Muscle layer of duodenum (tissue), 2 donors: ENCODE results near the gene TRAF3IP1.
A peak's percentile ranks its signal among the peaks of the same experiment; 100 is the strongest.

Experiments used
- H3K27ac ChIP-seq: one replicate; pipeline ENCODE4 v1.7.0; 2013; ENCODE audit warnings: mild to moderate bottlenecking, low read length
- H3K27me3 ChIP-seq: one replicate; pipeline ENCODE4 v1.7.0; 2013; ENCODE audit warnings: low read depth, mild to moderate bottlenecking, control low read depth, low read length
- H3K36me3 ChIP-seq, 2 donors: one replicate each; pipeline ENCODE4 v1.7.0; 2013; ENCODE audit warnings: low read length in 2 of 2, control low read depth in 1 of 2, mild to moderate bottlenecking in 1 of 2; ENCODE audit not compliant: insufficient read depth in 2 of 2, control insufficient read depth in 1 of 2
- H3K4me1 ChIP-seq, 2 donors: one replicate each; pipeline ENCODE4 v1.7.0; 2013; ENCODE audit warnings: low read length in 2 of 2, mild to moderate bottlenecking in 2 of 2, control low read depth in 1 of 2, moderate library complexity in 1 of 2; ENCODE audit not compliant: insufficient read depth in 2 of 2, control insufficient read depth in 1 of 2
- H3K4me3 ChIP-seq, 2 donors: one replicate each; pipeline ENCODE4 v1.7.0; 2013; ENCODE audit warnings: low read length in 2 of 2, low read depth in 1 of 2, mild to moderate bottlenecking in 1 of 2
- H3K9me3 ChIP-seq, 2 donors: one replicate each; pipeline ENCODE4 v1.7.0; 2013; ENCODE audit warnings: low read length in 2 of 2, control low read depth in 1 of 2, mild to moderate bottlenecking in 1 of 2; ENCODE audit not compliant: control insufficient read depth in 1 of 2
- donor health status: healthy.

TRAF3IP1 gene

DNA sequence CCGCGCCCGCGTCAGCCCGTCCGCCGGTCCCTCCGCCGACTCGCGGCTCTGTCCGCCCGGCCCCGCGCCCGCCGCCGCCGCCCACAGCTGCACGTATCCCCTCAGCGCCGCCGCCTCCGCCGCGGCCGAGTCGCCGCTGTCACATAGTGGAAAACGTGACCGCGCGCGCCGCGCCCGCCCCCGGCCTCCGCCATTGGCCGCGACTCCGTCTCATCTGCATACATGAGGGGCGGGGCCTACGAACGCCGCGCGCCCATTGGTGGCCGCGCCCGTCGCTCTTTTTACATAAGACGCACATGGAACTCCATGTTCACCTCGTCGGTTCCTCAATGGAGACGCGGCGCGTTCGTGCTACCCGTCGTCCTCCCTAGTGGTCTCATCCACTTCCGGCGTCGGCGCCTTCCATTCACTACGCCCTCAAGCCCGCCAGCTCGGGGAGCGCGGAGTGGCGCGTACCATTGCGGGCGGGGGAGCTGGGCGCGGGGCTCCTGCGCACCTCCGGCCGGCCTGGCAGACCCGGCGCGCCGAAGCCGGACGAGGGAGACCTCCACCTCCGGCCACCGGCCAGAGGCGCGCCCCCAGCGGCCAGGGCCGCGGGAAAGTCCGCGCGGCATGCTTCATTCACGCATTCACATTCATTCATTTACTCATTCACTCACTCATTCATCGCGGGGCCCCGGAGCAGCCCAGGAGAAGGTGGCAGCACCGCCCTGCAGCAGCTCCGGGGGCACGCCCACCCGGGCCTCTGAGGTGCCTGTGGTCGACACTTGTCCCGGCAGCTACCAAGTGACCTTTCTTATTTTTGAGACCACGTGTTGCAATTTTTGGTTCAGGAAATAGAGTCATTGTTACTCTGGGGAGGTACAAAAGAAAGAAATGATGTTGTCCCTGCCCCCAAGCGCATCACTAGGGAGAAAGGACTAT, 31.4 kb upstream of the TRAF3IP1 start:
- peak overlapping the region; percentile 60 to 82 for H3K4me3 ChIP-seq
- H3K9me3 ChIP-seq: no peaks in the 10 kb centered on the region
- H3K27ac ChIP-seq: peak overlapping the region; percentile 83
- peaks cover 0 to 14% of the 10 kb centered on the region in 2 donors for H3K36me3 ChIP-seq
- no peaks in the 10 kb centered on the region for H3K27me3 ChIP-seq
- peaks cover 26 to 35% of the 10 kb centered on the region in 2 donors for H3K4me1 ChIP-seq

DNA sequence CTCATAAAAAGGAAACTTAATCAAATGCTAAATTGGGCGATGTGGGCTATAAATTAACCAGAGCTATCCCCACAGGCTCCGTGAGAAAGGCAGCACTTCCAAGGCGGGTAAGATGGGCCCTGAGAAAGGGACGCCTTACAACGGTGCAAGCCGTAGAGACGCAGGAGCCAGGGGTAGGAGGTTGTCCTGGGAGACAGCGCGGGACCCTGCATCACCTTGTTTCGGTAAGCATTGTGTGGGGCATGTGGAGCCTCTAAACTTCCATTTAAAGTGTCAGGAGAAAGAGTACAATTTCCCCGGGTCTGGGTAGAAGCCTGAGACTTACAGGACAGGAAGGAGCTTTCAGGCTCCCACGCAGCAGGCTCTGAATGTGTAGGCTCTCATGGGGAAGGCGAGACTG, 30.7 kb upstream of the TRAF3IP1 start:
- Histone ChIP-seq H3K27ac (peak overlapping the region; percentile 83), H3K9me3 (no peaks in the 10 kb centered on the region), H3K27me3 (no peaks in the 10 kb centered on the region), H3K4me3 (peak overlapping the region; percentile 60 to 82), H3K36me3 (peaks cover 0 to 14% of the 10 kb centered on the region in 2 donors), H3K4me1 (peaks cover 26 to 35% of the 10 kb centered on the region in 2 donors)

DNA sequence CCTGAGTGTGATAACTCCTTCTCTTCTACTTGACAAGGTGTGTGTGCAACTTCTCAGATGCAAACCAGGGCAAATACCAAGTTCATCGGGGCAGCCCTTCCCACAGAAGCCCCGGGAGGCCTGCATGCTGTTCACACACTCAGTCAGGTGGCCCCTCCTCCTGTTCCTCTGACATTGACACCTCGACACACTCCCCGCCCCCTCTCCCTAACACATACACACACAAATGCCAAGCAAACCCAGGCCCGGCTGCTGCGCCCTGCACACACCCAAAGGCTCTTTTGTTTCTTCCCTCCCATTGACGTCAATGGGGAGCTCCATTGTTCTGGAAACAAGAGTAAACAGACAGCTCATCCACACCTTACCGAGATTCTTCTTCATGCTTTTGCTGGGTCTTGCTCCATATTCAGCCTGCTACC, 30.2 kb upstream of the TRAF3IP1 start:
- H3K27ac ChIP-seq: peak overlapping the region; percentile 83
- no peak overlapping the region for H3K4me3 ChIP-seq
- H3K9me3 ChIP-seq: no peaks in the 10 kb centered on the region
- no peaks in the 10 kb centered on the region for H3K27me3 ChIP-seq
- peaks cover 25 to 32% of the 10 kb centered on the region in 2 donors for H3K4me1 ChIP-seq
- H3K36me3 ChIP-seq: peaks cover 0 to 14% of the 10 kb centered on the region in 2 donors

DNA sequence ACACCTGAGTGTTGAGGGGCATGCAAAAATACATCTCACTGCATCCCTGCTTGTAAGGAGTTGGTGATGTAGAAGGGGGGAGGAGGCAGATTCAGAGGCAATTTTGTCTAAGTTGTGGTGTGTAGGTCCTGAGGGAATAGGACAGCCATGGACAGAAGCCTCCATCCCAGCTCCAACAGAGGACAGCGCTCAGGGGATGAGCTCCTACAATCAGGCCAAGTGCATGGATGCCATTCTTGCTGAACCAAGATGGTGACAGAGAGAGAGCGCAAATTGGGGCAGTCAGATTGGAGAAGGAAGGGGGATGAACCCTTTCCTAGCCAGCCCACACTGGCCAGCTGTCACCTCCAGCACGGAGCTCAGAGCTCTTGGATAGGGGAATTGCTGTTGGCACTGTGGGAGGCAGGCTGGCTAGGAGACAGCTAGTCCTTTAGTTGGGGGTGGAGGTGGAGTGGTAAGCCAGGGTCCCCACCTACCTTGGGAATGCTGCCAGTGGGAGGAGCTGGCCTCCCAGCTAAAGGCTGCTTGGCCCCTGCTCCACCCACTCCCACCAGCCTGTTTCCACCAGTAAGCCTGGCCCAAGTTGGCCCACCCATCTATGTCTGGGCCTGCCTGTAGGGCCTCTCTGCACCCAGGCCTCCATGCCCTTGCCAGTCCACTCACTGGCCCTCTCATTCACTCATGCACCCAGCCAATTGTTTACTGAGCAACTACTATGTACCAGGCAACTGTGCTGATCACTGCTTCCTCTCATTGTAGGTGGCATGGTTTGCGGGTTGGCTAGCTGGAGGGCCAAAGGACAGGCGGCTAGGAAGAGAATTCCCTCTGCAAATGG, 29.4 kb upstream of the TRAF3IP1 start:
- Histone ChIP-seq H3K27ac (peak overlapping the region; percentile 75), H3K4me1 (peaks cover 19 to 23% of the 10 kb centered on the region in 2 donors), H3K36me3 (peaks cover 0 to 13% of the 10 kb centered on the region in 2 donors)

DNA sequence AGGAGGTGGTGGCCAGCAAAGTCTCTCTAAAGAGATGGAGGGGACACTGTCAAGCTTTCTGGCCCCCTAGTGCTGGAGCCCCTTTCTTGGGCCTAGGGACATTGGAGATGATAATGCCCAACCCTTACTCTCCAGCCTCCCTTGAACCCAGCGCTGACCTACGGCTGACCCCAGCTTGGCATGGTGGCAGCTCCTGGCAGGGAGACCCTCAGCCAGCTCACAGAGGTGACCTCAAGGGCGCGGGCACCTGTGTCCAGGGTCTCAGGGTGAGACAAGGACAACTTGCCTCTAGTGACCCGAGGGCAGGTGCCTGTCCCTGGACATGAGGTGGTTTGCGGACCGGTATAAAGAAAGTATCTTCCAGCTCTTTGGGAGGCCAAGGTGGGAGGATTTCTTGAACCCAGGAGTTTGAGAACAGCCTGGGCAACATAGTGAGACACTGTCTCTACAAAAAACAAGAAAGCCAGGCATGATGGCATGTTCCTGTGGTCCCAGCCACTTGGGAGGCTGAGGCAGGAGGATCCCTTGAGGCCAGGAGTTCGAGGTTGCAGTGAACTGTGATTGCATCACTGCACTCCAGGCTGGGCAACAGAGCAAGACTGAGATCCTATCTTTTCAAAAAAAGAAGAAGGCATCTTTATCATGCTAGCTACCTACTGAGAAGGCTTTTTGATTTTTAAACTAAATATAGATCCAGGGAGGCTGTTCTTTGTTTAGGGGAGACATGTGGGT, 28.6 kb upstream of the TRAF3IP1 start:
- no peak overlapping the region for H3K27ac ChIP-seq
- H3K27me3 ChIP-seq: no peaks in the 10 kb centered on the region
- no peaks in the 10 kb centered on the region for H3K9me3 ChIP-seq
- H3K4me1 ChIP-seq: peaks cover 13 to 16% of the 10 kb centered on the region in 2 donors
- H3K36me3 ChIP-seq: peaks cover 0 to 7% of the 10 kb centered on the region in 2 donors
- H3K4me3 ChIP-seq: no peak overlapping the region

More for the DNA sequence above, 29.4 kb upstream of the TRAF3IP1 start:
- Histone ChIP-seq H3K4me3 (no peak overlapping the region), H3K27me3 (no peaks in the 10 kb centered on the region), H3K9me3 (no peaks in the 10 kb centered on the region)

DNA sequence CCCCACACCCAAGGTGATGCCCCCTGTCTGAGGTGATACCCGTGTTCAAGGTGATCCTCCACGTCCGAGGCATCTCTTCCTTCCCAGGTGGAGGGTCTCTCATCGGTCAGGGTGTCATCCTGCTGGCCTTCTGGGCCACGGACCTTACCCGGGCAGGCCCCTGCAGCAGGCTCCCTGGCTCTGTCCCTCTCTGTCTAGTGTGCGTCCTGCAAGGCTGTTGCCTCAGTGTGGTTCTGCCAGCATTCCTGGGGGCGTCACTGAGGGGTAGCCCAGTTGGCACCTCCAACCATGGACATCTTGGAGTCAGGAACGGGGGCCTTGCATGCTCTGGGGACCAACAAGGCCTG, 26.3 kb upstream of the TRAF3IP1 start:
- H3K36me3 ChIP-seq: no peaks in the 10 kb centered on the region
- no peaks in the 10 kb centered on the region for H3K27me3 ChIP-seq
- H3K4me1 ChIP-seq: peaks cover 8 to 9% of the 10 kb centered on the region in 2 donors

DNA sequence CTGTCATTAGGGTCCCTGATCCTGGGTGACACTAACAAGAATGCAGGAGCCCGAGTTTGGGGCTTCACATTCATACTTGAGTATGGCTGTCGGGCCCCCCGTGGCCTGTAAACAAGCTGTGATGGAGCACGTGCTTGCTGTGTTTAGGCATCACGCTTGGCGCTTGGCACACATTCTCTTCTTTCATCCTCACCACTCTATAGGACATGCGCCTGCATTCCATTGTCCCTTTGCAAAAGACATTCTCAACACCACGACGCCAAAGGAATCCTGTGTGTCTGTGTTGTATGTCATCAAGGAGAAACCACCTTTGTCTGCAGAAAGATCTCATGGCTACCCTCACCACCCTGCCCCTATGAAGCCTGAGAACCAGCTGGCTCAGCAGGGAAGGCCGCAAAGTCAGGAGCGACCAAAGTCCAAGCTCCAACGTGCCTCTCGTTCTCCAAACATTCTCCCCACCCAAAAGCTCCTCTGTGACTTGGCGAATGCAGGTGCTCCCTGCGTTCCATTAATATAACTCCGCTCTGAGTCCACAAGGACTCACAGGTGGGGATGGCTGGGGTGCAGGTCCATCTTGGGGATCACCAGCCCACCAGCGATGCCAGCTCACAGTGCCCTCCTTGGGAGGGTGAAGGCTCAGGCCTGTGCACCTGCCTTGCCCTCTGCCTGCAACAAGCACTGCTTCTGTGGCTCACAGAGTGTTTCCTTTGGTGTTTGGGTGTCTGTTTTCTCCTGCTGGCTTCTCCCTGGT, 25.8 kb upstream of the TRAF3IP1 start:
- Histone ChIP-seq H3K27me3 (no peaks in the 10 kb centered on the region), H3K27ac (no peak overlapping the region), H3K4me1 (peaks cover 4 to 5% of the 10 kb centered on the region in 2 donors), H3K4me3 (no peak overlapping the region), H3K9me3 (no peaks in the 10 kb centered on the region), H3K36me3 (no peaks in the 10 kb centered on the region)

More for the DNA sequence above, 26.3 kb upstream of the TRAF3IP1 start:
- no peaks in the 10 kb centered on the region for H3K9me3 ChIP-seq
- no peak overlapping the region for H3K27ac ChIP-seq
- no peak overlapping the region for H3K4me3 ChIP-seq

DNA sequence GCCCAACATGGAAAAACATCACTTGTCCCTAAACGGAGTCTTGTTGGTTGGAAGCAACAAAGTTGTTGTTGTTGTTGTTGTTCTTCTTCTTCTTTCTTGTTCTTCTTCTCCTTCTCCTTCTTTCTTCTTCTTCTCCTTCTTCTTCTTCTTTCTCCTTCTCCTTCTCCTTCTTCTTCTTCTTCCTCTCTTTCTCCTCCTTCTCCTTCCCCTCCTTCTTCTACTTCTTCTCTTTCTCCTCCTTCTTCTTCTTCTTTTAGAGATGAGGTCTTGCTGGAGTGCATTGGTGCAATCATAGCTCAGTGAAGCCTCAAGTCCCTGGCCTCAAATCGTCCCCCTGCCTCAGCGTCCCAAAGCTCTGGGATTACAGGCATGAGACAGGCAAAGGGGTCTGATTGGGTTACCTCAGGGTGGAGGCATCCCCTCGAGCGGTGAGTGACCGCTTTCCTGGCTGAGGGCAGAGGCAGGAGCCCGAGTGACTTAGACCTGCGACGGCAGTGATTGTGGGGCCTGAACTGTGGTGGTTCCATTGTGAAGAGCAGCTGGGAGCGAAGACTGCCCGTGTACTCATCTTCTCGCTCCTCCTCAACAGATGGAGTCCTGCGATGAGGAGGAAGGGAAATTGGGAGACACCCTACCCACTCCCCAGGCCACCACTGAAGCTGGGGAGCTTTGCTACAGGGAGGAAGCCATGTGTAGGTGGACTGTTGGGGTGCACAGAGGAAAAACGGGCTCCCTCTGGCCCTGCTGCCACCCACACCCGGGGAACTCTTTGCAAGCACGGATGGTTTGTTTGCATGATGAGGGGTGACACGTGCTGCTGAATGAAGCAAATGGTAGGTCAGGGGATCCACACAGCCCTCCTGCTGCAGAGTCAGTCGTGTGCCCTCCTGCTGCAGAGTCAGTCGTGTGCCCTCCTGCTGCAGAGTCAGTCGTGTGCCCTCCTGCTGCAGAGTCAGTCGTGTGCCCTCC, 24.9 kb upstream of the TRAF3IP1 start:
- Histone ChIP-seq H3K27ac (no peak overlapping the region), H3K4me1 (peaks cover 0 to 4% of the 10 kb centered on the region in 2 donors), H3K27me3 (no peaks in the 10 kb centered on the region), H3K4me3 (no peak overlapping the region), H3K9me3 (no peaks in the 10 kb centered on the region), H3K36me3 (no peaks in the 10 kb centered on the region)

DNA sequence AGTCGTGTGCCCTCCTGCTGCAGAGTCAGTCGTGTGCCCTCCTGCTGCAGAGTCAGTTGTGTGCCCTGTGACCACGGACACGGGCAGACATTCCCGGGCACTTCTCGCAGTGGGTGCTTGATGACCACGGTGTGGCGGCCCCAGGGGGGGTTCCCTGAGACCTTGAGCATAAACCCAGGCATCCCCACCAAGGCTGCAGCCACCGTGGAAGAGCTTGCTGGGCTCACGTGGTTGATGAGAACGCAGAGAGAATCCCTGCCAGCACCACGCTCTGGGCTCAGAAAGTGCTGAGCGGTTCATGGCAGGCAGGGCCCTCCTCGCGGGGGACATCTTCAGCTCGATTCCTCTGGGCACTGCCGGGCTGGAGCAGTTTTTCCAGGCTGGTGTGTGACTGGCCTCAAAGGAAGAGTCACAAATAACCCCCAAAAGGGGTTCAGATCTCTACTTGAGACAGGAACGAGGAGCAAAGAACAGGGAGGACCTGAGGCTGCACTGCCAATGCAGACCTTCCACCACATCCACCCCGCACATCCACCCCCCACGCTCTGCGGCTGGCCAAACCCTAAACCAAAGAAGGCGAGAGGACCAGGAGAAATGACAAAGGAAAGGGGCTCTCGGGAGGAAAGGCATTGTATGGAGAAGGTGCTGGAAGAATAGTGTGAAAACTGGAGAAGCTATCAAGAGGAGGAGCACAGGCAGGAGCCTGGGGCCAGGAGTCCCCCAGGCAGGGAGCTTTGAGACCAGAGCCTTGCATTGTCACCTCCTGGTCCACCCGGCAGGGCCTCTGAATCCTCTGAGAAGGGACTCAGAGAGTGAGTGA, 23.5 kb upstream of the TRAF3IP1 start:
- peaks cover 0 to 4% of the 10 kb centered on the region in 2 donors for H3K4me1 ChIP-seq
- H3K27me3 ChIP-seq: no peaks in the 10 kb centered on the region
- no peaks in the 10 kb centered on the region for H3K36me3 ChIP-seq
- no peak overlapping the region for H3K4me3 ChIP-seq
- H3K27ac ChIP-seq: no peak overlapping the region
- no peaks in the 10 kb centered on the region for H3K9me3 ChIP-seq
